GM21360 (cell line): ENCODE data around the gene TRAK1.
A peak's percentile ranks its signal among the peaks of the same experiment; 100 is the strongest.

Source experiments
- ATAC-seq: cut with Tn5 transposase; IDR thresholded peaks from one replicate; pipeline ENCODE4 v1.9.1; 2021; ENCODE audit warnings: mild to moderate bottlenecking, moderate library complexity; ENCODE audit not compliant: unreplicated experiment

TRAK1 gene

GRCh38 chr3:42066516-42067181 lies 24.5 kb upstream of the TRAK1 start:
- peak; percentile 24 for ATAC-seq

- peak; percentile 75 for ATAC-seq
These were observed 23.8 kb upstream of the TRAK1 start for GRCh38 chr3:42067326-42067725.

GRCh38 chr3:42068303-42069088 lies 22.7 kb upstream of the TRAK1 start:
- no peak for ATAC-seq

- ATAC-seq: no peak
These were observed 21.1 kb upstream of the TRAK1 start for GRCh38 chr3:42070089-42070488.

GRCh38 chr3:42070524-42070923 lies 20.6 kb upstream of the TRAK1 start:
- no peak for ATAC-seq

- peak; percentile 55 for ATAC-seq
These were observed 19.0 kb upstream of the TRAK1 start for GRCh38 chr3:42071904-42072812.

- no peak for ATAC-seq
These were observed 18.3 kb upstream of the TRAK1 start for GRCh38 chr3:42072831-42073301.

- no peak for ATAC-seq
These were observed 13.4 kb upstream of the TRAK1 start for GRCh38 chr3:42077785-42078184.

- no peak for ATAC-seq
These were observed 12.5 kb upstream of the TRAK1 start for GRCh38 chr3:42078677-42079076.

GRCh38 chr3:42079701-42080452 lies 11.3 kb upstream of the TRAK1 start:
- ATAC-seq: no peak

GRCh38 chr3:42080453-42080872 lies 10.7 kb upstream of the TRAK1 start:
- ATAC-seq: no peak

- no peak for ATAC-seq
These were observed 9.2 kb upstream of the TRAK1 start for GRCh38 chr3:42081838-42082473.

- ATAC-seq: no peak
These were observed 6.6 kb upstream of the TRAK1 start for GRCh38 chr3:42084586-42084985.

- ATAC-seq: no peak
These were observed 5.3 kb upstream of the TRAK1 start for GRCh38 chr3:42085641-42086376.

- ATAC-seq: peak; percentile 48
These were observed 2.2 kb upstream of the TRAK1 start for GRCh38 chr3:42088803-42089530.

- ATAC-seq: no peak
These were observed 849 bp downstream of the TRAK1 start for GRCh38 chr3:42092006-42092405.

- peak; percentile 65 for ATAC-seq
These were observed 3.0 kb downstream of the TRAK1 start for GRCh38 chr3:42094128-42094527.

- no peak for ATAC-seq
These were observed 3.7 kb downstream of the TRAK1 start for GRCh38 chr3:42094691-42095391.
